ENCODE measurements around the gene KNDC1. TPM values are rescaled to one million over a fixed set of nuclear protein-coding genes. Genes with fewer than 3 reads are reported as not detected.
"Not testable (repeated sequence)": the region's sequence is repeated elsewhere in the genome, so short reads cannot be mapped to it uniquely, and the experiment has no call there.

Gene KNDC1
- total RNA-seq, 1 donor, result 5.6 TPM

DNA sequence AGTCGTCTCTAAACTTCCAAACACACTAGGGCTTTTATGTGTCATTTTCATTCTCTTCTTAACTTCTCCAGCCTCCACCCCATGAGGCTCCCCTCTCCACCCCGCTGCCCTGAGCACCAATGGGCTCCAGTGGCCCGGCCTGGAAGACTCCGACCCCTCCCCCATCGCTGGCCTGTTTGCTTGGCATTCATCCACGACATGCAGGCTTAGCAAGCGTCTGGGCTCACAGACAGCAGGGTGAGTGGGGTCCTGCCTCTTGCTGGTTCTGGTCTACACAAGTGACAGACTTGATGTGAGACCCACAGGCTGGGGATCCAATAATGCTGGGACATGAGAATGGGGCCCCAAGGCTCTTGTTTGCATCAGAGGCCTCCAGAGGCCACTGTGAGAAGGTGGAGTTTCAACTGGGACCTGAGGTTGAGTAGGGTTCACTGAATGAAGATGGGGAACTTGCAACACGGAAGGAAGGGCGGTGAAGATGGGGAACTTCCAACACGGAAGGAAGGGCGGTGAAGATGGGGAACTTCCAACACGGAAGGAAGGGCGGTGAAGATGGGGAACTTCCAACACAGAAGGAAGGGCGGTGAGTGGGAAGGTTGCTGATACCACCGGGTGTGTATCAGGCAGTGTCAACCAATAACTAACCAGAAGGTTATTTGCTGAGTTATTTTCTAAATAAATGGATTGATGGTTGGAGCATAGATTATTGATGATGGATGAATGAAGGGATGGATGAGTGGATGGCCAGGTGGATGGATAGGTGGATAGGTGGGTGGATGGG lies 14.0 kb downstream of the KNDC1 start:
- TF ChIP-seq CTCF (IDR thresholded peaks at IDR 0.05; ENCODE audit: insufficient read depth, low read depth, low read length), result no peak
- H3K4me3 ChIP-seq (ENCODE audit: low read depth, low read length), result no peak overlapping the region
- no peak for DNase-seq (ENCODE audit: low read depth)

DNA sequence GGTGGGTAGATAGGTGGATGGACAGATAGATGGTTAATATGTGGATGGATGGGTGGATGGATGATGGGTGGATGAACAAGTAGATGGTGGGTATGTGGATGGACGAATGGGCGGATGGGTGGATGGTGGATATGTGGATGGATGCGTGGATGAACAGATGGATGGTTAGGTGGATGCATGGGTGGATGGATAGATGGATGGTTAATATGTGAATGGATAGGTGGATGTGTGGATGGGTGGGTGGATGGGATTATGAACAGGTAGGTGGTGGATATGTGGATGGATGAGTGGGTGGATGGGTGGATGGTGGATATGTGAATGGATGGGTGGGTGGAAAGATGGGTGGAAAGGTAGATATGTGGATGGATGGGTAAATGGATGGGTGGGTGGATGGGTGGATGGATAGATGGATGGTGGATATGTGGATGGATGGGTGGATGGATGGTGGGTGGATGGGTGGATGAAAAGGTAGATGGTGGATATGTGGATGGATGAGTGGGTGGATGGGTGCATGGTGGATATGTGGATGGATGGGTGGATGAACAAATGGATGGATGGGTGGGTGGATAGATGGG lies 14.8 kb downstream of the KNDC1 start:
- DNase-seq (ENCODE audit: low read depth), result no peak
- TF ChIP-seq CTCF (IDR thresholded peaks at IDR 0.05; ENCODE audit: insufficient read depth, low read depth, low read length), result no peak
- no peak overlapping the region for H3K4me3 ChIP-seq (ENCODE audit: low read depth, low read length)

DNA sequence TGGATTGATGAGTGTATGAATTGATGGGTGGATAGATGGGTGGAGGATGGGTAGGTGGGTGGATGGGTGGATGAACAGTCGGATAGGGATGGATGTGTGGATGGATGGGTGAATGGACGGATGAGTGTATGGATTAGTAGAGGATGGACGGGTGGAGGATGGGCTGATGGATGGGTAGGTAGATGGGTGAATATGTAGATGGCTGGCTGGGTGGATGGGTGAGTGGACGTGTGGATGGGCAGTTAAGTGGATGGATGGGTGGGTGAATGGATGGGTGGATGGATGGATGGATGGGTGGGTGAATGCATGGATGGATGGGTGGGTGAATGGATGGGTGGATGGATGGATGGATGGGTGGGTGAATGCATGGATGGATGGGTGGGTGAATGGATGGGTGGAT lies 15.6 kb downstream of the KNDC1 start:
- H3K4me3 ChIP-seq (ENCODE audit: low read depth, low read length); DNase-seq (ENCODE audit: low read depth): not testable (repeated sequence)

- H3K4me3 ChIP-seq (ENCODE audit: low read depth, low read length), result no peak overlapping the region
- no peak for TF ChIP-seq CTCF (IDR thresholded peaks at IDR 0.05; ENCODE audit: insufficient read depth, low read depth, low read length)
- no peak for DNase-seq (ENCODE audit: low read depth)
Measured at GRCh38 chr10:133176546-133176945, 16.5 kb downstream of the KNDC1 start.

DNA sequence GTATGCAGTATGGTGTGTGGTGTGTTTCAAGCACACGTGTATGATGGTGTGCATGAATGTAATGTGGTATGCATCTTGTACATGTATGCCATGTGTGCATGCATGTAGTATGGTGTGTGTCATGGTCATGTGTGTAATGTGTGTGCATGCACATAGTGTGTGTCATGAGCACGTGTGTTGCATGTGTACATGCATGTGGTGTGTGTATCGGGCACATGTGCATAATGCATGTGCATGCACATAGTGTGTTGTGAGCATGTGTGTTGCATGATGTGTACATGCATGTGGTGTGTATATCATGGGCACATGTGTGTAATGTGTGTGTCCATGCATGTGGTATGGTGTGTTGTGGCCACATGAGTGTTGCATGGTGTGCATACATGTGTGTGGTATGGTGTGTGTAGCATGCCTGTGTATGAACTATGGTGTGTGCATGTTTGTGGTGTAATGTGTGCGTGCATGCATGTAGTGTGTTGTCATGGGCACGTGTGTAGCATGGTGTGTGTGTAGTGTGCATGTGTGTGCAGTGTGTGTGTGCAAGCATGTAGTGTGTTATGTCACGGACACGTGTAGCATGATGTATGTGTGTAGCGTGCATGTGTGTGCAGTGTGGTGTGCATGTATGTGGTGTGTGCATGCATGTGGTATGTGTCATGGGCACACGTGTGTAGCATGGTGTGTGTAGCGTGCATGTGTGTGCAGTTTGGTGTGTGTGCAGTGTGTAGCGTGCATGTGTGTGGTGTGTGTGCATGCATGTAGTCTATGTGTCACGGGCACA lies 17.6 kb downstream of the KNDC1 start:
- no peak for DNase-seq (ENCODE audit: low read depth)

DNA sequence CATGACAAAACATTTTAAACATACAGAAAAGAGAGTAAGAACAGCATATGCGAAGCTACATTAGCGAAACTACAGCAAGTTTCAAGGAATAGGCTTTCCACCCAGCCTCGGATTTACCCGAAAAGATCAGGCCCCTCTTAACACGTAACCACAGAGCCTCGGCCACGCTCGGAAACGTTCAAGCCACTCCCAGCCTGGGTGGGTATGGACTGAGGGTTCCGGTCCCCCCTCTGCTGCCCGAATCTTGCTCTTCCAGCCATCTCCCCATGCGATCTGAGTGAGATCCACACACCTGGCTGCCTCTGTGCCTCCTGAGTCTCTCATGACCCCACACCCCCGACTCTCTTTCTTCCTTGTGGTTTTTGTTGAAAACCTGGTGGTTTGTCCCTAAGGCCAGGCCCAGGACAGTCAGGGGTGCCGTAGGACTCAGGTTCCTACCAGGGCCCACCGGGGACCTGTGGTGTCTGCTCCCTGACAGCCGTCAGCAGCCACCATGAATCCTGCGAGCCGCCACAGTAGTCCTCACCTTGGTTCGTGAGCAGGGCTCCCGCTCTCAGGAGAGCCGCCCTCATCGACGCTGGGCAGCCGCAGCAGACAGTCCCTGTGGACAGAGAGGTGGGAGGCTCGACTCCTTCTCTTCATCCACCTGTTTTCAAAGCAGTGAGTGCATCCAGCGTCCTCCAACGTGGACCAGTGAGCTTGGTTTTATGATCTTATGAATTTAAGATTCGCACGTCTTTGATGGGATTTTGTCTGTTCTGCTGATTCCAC lies 18.5 kb downstream of the KNDC1 start:
- no peak for DNase-seq (ENCODE audit: low read depth)

More for the DNA sequence above, 17.6 kb downstream of the KNDC1 start:
- TF ChIP-seq CTCF (IDR thresholded peaks at IDR 0.05; ENCODE audit: insufficient read depth, low read depth, low read length), result no peak
- H3K4me3 ChIP-seq (ENCODE audit: low read depth, low read length), result no peak overlapping the region

More for the DNA sequence above, 18.5 kb downstream of the KNDC1 start:
- TF ChIP-seq CTCF (IDR thresholded peaks at IDR 0.05; ENCODE audit: insufficient read depth, low read depth, low read length), result no peak
- no peak overlapping the region for H3K4me3 ChIP-seq (ENCODE audit: low read depth, low read length)
